ENCODE results near the gene MAST4.
"Not testable (repeated sequence)": the region's sequence is repeated elsewhere in the genome, so short reads cannot be mapped to it uniquely, and the experiment has no call there.

The MAST4 gene

DNA sequence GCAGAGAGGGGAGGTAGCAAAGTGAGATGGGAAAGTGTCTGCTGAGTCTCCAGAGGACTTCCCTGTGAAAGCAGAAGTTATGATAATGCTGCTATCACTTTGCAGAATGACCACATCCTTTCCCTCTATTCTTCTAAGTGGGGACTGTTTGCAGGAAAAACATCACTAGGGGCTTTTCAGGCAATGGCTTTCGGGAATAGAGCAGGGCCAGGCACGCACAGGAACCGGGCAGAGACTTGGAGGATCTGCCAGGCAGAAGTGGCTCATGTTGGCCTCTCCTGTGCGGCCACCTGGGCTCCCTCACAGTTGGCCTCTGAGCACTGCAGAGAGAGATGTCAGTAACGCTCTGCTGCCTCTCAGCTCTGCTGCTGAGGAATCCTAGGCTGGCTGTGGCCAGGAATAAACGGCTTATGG is 214.7 kb downstream of the MAST4 start:
- no peak for DNase-seq (ENCODE audit: low read depth)

DNA sequence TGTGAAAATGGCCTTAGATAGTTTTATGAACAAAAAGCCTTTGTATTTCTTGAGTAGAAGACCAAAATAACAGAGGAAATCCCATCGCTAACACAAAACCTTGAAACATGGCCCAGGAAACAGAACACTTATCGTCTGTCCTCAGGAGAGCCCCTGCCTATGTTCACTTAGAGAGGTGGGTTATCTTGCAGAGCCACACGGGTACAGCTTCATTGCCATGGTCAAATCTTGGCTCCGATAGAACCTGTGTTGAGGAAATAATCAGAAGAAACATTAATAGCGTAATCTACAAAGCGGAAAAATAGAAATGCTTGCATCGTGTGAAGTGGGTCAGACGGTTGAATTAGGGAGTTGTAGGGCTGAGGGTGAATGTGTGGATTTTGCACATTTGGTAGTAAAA is 216.1 kb downstream of the MAST4 start:
- DNase-seq (ENCODE audit: low read depth): no peak

DNA sequence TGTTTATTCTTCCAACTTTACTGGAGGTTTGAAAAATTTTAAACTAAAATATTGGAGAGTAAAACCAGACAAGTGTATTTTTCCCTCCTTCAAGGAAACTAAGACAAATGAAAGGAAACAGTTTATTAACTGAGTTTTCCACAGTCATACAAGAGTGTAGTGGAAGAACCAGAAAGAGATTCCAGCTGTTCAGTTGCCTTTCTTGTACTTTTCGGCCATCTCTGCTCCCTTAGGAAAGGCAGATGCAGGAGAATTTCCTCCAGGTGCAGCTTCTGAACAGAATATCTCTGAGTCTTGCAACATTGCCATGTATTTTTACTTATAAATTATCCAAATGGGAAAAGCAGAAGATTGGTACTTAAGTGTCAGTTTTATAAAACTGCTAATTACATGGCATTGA is 217.1 kb downstream of the MAST4 start:
- no peak for DNase-seq (ENCODE audit: low read depth)

DNA sequence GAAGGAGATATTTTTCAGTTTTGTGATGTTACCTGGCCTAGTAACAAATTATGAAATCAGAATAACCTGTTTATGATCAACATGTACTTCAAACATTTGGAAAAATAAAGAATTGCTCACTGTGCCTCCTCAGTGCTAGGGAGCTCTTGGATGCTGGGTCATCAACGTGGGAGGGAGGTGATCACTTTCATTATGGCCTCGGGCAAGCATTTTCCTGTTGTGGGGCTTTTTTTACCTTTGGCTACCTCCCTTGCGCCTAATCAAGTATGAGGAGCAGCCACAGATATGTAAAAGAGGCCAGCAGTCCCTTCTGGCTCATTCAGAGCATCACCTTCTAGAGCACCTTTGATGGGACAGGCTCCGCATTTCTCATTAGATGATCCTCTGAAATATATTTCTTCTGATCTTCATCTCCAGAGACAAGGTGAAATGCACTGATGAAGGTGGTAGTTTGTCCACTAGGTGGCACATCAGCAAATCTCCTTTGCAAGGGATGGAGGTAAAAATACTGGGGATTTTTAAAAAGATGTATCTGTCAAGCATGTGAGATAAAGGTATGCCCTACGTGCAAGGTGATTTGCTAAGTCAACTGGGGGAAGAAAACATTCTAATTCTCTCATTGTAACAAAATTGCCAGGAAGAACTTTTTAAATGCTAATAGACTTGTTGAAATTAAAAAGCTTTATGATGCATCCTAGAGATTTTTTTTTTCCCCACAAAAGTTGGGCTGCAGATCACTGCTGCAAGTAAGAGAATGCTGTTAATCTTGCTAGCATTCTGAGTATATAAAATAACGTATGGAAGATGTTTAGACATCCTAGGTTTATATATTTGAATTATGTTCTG is 218.2 kb downstream of the MAST4 start:
- DNase-seq (ENCODE audit: low read depth): peak; percentile 19

DNA sequence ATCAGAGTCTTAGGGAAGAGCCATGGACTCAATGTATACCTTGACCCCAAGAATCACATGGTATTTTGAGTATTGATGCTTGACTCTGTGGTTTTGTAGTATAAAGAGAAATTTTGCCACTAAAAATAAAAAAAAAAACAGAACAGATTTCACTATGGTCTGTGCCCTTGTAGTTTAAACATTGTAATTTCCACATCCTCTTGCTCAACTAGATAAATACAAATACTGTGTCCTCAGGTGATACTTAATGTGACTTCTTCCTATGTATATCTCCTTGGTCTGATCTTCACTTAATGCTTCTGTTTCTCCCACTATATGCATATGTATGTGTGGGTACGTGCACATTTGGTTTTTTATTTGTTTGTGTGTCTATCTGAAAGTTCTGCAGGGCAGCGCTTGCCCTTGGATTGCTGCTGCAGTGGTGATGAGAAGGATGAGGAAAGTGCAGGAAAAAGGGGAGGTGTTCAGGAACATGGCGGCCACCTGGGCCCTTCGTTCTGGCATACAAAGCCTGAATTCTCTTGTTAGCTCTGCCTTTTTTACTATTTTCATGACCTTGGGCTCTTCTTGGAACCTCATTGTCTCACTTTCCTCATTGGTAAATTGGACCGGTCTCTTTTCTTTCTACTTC is 222.2 kb downstream of the MAST4 start:
- DNase-seq (ENCODE audit: low read depth): no peak

DNA sequence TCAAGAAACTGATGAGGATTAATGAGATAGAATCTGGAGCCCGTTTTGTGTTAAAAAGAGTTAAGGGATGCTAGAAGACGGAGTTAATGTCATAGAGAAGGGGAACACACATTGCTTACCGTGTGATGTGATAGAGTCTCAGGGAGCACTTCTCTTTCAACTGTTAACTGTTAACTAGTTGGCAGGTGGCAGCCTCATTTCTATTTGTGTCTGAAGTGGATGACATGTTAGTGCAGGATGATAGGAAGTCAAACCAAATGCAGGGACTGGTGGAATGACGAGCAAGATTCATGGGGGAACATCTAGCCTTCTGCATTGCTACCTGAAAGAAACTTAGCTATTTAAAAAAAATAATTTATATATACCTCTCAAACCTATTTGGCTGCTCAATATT is 222.7 kb downstream of the MAST4 start:
- no peak for DNase-seq (ENCODE audit: low read depth)

DNA sequence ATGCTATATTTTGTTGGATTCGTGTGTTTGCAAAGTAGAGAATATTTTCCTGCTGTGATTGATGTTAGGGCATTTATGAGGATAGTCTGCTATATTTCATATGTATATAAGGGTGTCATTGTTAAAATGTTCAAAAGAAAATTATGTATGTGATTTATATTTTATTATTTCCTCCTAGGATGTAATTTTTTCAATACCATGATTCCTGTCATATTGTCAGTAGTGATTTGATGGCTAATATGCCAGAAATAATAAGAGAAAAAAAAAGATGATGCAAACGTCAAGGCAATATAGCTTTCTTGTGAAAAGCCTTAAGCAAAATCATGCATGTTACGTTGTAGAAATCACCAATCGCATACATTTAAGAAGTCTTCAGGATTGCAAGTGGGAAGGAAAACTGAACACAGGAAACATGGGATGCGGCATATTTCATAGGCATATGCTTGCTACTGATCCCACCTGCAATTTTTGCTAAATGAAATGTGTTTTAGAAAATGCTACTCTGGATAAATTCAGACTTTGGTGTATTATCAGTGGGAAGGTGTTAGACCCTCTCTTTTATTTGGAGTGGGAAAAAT is 224.5 kb downstream of the MAST4 start:
- no peak for DNase-seq (ENCODE audit: low read depth)

DNA sequence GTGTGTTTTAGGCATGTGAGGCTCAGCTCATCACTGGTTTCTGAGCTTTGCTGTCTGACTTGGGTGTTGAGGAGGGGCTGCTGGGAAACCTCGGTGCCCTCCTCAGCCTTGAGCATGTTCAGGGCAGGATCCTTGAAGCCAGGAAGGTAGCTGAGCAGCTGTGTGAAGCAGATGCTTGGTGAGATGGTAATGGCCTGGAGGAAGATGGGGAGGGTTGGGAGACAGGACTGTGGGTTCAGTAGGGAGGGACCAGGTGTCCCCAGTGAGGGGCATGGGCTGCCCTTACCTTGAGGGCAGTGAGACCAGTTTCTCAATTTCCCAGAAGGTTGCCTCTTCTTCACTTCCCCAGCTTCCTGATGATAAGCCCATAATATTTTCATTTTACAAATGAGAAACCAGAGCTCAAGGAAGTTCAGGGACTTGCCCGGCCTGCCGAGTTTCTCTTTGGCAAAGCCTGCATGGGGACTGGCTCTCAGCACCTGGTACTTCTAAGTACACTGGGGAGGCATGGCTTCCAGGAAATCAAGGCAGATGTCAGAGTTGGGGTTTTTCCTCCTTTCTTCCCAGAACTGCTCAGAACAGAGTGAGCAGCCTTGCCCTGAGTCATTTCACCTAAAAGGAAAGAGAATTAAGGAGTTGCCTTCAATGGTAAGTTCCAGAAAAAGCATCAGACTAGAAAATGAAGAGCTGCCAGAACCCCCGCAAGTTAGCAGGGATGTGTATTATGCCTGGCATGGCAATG is 225.7 kb downstream of the MAST4 start:
- no peak for DNase-seq (ENCODE audit: low read depth)

DNA sequence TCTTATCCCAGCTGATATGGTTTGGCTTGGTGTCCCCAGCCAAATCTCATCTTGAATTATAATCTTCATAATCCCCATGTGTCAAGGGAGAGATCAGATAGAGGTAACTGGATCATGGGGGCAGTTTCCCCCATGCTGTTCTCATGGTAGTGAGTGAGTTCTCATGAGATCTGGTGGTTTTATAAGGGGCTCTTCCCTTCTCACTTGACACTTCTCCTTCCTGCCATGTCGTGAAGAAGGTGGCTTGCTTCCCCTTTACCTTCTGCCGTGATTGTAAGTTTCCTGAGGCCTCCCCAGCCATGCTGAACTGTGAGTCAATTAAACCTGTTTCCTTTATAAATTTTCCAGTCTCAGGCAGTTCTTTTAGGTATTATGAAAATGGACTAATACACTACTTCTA is 226.7 kb downstream of the MAST4 start:
- DNase-seq (ENCODE audit: low read depth): not testable (repeated sequence)

DNA sequence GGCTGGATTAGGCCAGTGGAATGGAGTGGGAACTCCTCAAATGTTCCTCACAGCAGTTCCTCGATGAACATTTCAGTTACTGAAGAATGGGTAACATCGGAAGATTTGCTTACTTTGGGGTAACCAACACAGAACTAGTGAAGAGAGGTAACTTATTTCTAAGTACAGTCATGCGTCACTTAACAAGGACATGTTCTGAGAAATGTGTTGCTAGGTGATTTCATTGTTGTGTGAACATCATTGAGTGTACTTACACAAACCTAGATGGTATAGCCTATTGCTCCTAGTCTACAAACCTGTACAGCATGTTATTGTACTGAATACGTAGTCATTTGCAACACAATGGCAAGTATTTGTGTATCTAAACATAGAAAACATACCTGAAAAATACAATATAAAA is 228.3 kb downstream of the MAST4 start:
- no peak for DNase-seq (ENCODE audit: low read depth)

DNA sequence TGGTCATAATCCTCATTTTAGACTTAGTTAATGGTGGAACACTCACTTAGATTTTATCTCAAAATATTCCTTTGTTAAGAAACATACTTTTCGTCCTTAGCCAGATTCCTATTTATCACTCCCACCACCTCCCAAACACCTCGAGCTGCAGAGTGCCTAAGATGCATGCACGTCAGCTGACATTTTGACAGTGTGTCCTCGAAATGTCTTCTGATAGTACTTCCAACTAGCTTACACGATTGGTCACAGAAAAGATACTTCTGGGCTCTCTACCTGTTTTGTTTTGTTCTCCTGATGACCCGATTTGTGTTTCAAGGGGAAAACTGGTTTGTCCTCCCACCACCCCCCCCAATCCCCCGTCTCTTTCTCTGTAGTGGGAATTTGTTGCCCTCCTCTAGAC is 230.1 kb downstream of the MAST4 start:
- no peak for DNase-seq (ENCODE audit: low read depth)

DNA sequence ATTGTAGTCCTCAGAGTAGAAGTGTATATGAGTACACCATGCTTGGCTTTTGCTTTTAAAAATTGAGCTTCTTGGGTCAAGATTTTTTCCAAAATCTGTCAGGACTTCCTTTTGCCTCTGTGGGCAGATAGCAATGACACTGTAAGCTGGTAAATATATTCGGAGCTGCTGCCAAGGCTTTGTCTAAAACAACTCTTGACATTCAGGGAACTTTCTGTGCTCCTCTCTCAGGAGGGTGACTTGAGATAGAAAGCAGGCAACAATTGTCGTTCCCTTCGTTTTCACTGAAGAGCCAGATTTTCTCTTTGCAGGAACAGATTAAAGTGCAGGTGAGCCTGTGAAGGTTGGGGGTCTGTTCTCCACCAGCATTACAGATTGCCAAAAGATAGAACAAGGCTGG is 230.5 kb downstream of the MAST4 start:
- no peak for DNase-seq (ENCODE audit: low read depth)

DNA sequence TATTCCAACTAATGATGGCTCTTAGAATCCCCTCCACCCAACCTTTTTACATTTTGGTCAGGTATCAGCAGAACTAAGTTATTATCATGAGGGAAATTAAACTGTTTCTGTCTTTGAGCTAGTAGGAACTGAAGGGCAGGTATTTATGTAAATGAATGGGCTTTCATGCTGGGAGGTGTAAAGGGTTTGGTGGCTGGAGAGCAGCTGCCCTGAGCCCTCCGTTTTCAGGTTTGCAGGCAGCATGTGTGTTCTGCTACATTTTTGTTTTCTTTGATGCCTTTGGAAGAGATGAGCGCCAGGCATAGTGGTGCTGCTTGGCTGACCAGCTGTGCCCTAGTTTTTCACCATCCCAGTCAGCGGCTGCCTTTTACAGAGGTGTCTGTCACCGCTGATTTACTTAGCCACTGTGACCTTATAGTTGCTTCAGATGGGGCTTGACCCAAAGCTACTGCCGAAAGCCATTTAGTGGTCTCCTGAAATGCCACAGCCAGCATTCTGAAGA is 231.9 kb downstream of the MAST4 start:
- DNase-seq (ENCODE audit: low read depth): no peak

DNA sequence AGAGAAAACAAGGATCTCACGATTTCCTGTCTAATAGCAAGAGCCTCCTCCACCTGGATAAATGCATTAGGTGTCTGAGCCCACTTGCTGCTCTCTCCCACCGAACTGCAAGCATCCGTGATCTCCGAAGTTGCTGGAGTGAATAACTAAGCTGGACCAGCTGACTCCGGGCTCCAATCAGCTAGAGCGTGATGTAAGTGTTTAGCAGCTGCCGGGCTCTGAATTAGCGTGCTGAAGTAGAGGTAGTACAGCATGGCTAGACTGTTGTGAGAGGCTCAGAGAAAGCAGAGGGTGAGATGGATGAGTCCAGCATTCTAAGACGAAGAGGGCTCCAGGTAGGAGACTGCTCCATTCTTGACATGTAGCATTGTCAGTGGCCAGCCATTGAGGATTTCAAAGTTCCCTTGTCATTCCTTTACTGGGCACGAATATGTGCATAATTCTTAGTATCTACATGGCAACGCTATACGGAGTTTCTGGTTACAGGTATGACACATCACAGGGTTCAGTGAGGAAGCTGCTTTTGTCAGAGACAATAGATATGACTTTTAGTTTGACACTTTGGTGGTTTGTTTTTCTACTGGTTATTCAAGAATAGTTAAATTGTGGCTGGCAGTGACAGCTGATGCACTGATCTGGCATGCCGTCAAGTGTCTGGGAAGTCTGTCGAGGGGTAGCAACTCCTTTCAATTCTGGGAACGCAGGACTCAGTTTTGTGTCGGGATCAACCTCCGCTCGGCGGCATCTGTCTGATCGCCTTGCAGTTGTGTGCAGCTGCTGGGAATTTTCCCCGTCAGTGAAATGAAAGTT is 232.6 kb downstream of the MAST4 start:
- peak; percentile 27 for DNase-seq (ENCODE audit: low read depth)

DNA sequence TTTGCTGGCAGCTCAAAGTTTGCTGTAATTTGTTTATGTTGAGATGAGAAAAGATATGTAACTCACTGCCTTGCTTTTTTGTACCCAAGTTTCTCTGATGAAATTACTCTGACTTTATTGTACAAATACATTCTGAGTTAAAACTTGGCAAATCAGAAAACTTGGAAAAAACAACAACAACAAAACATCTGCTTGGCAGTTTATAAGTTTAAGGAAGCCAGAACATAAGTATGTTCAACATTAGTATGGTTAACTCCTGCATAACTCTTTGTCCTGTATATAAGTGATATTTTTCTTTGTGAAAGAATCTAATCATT is 233.1 kb downstream of the MAST4 start:
- DNase-seq (ENCODE audit: low read depth): no peak

DNA sequence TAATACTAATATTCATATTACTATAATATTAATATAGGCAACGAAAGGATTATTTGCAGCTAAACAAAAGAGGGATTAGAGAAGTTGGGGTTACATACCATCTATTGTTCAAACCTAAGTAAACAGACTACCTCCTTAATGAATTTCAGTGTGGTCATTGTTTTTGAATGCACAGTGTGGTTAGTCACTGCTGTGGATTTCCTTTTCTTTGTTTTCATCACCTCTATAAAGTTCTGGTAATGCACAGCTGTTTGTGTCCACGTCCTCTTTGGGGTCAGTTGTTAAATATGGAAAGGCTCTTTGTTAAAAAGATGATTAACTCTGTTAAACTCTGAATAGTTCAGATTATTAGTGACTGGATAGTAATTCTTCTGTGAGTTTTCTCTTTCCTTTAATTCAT is 233.6 kb downstream of the MAST4 start:
- DNase-seq (ENCODE audit: low read depth): no peak

DNA sequence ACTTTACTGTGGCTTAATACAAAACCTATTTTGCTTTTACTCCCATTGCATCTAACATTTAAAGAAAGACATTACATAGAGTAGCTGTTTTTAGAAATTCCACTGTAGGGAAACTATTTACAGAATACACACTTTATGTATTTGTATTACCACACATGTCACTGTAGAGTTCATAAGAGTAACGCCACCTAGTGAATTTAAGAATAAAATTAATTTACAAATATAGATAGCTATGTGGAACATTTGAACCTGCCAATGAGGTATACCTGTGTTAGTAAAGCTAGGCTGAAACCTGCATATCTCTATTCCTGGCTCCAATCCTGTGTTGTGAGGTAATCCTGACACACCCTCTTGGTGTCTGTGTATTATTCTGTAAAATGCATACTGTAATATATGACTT is 234.4 kb downstream of the MAST4 start:
- no peak for DNase-seq (ENCODE audit: low read depth)

DNA sequence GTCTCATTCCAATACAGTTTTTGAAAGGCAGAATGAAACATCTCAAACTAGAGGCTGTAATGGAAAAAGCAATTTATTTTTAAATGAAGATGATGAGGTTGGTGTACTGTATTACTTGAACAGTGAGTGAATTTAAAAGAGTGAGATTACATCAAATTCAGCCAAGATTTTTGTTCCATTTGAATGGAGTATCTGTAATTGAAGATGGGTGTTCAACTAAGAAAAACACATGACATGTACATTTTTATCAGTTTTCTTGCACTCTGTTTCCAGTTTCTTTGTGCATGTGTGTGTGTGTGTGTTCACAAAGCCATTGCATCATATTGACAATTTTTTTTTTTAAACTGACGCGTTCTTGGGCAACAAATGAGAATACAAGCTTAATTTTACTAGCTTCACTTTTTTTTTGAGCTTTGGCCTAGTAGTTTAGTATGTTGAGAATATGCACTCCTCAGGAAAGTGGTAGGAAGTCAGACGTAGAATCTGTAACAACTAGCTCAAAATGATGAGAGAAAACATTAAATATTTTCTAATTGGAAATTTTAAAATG is 243.5 kb downstream of the MAST4 start:
- DNase-seq (ENCODE audit: low read depth): no peak

DNA sequence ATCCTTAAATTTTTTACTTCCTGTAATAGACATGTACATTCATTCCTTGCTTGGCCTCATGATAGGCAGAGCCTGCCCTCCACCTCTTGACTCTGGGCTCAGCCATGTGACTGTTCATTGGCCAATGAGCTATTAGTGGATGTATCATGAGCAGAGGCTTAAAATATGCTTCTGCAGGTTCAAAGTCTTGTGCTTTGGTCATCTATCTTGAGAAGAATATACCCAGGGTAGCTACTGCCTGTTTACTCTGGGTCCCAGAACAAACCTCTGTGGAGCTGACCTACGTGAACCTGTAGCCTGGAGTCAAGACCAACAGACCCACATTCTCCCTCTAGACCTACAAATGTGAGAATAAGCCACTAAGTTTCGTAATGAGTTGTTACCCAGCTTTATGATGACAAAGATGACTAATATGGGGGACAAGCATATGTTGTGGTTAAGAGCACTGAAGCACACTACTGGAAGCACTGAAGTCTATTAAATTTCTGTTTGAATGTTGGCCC is 244.4 kb downstream of the MAST4 start:
- DNase-seq (ENCODE audit: low read depth): no peak

DNA sequence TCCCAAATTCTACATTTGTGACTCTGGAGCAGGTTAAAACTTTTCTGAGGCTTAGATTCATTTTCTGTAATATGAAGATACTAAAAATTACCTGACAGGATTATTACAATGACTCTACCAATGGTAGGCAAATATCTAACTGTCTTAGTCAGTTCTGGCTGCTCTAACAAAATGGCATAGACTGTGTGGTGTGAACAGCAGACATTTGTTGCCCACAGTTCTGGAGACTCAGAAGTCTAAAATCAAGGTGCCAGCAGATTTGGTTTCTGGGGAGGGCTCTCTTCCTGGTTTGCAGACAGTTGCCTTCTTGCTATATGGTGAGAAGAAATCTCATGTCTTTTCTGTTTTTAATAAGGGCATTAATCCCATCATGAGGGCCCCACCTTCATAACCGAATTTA is 245.1 kb downstream of the MAST4 start:
- no peak for DNase-seq (ENCODE audit: low read depth)

DNA sequence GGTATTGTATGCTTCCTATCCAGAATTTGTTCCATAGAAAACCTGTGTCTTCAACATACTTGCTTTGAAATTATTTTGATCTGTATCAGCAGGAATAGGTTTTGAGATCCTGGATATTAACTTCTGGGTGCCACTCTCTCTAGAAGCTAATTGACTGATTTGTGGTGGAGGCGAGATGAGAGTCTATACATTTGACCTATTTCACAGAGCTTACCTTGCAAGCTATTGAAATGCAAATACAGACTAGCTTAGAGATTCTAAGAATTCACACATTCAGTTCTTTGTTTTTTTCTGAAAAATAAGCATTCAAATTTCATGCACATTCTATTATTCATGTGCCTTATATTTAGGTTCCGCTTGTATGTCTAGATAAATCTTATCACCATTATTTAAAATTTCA is 246.3 kb downstream of the MAST4 start:
- no peak for DNase-seq (ENCODE audit: low read depth)
